Ecto neural progenitor cell (in vitro differentiated cells): ENCODE measurements around the gene MOB3B.
A peak's percentile ranks its signal among the peaks of the same experiment; 100 is the strongest.

ENCODE experiments used
- DNase-seq: peaks from one replicate; pipeline ENCODE4 v3.0.0-alpha.2; 2018; ENCODE audit warnings: low spot score

Gene MOB3B

GRCh38 chr9:27529316-27530278 is at the start of gene MOB3B:
TSS of gene MOB3B (minus strand) at chr9:27529814. CDS start at chr9:27455550, 74,264 bp downstream.
- DNase-seq = peak; percentile 92

GRCh38 chr9:27573634-27574590 is 44.3 kb upstream of the MOB3B start:
- peak; percentile 93 for DNase-seq

GRCh38 chr9:27572918-27573633 is 43.5 kb upstream of the MOB3B start, which contains the start of gene C9orf72:
TSS of gene C9orf72 (minus strand) at chr9:27573481. CDS start at chr9:27567120, 6,361 bp downstream.
- DNase-seq = peak; percentile 92

- DNase-seq = no peak
Observed at GRCh38 chr9:27572566-27572917, 42.9 kb upstream of the MOB3B start.

GRCh38 chr9:27572061-27572460 is 42.4 kb upstream of the MOB3B start:
- DNase-seq = no peak

GRCh38 chr9:27571011-27571410 is 41.4 kb upstream of the MOB3B start:
- no peak for DNase-seq

- no peak for DNase-seq
Observed at GRCh38 chr9:27569406-27569805, 39.8 kb upstream of the MOB3B start.

- no peak for DNase-seq
Observed at GRCh38 chr9:27566118-27566517, 36.5 kb upstream of the MOB3B start.

- no peak for DNase-seq
Observed at GRCh38 chr9:27565696-27566095, 36.1 kb upstream of the MOB3B start.

- no peak for DNase-seq
Observed at GRCh38 chr9:27564670-27565069, 35.1 kb upstream of the MOB3B start.

- no peak for DNase-seq
Observed at GRCh38 chr9:27563738-27564430, 34.3 kb upstream of the MOB3B start.

- no peak for DNase-seq
Observed at GRCh38 chr9:27561685-27562084, 32.1 kb upstream of the MOB3B start.

- DNase-seq = no peak
Observed at GRCh38 chr9:27560457-27560856, 30.8 kb upstream of the MOB3B start.

- DNase-seq = no peak
Observed at GRCh38 chr9:27558307-27558706, 28.7 kb upstream of the MOB3B start.

- DNase-seq = no peak
Observed at GRCh38 chr9:27556470-27556869, 26.9 kb upstream of the MOB3B start.

GRCh38 chr9:27554712-27555111 is 25.1 kb upstream of the MOB3B start:
- DNase-seq = no peak

GRCh38 chr9:27549196-27549755 is 19.7 kb upstream of the MOB3B start:
- DNase-seq = no peak

- DNase-seq = no peak
Observed at GRCh38 chr9:27548055-27548741, 18.6 kb upstream of the MOB3B start.

- DNase-seq = no peak
Observed at GRCh38 chr9:27545471-27545870, 15.9 kb upstream of the MOB3B start.

- DNase-seq = no peak
Observed at GRCh38 chr9:27542508-27542907, 12.9 kb upstream of the MOB3B start.
